ENCODE results near the gene CHD9NB. TPM values are rescaled to one million over a fixed set of nuclear protein-coding genes. Genes with fewer than 3 reads are reported as not detected.

CHD9NB gene
- 0.52 and 6.6 TPM in 2 replicates for total RNA-seq

DNA sequence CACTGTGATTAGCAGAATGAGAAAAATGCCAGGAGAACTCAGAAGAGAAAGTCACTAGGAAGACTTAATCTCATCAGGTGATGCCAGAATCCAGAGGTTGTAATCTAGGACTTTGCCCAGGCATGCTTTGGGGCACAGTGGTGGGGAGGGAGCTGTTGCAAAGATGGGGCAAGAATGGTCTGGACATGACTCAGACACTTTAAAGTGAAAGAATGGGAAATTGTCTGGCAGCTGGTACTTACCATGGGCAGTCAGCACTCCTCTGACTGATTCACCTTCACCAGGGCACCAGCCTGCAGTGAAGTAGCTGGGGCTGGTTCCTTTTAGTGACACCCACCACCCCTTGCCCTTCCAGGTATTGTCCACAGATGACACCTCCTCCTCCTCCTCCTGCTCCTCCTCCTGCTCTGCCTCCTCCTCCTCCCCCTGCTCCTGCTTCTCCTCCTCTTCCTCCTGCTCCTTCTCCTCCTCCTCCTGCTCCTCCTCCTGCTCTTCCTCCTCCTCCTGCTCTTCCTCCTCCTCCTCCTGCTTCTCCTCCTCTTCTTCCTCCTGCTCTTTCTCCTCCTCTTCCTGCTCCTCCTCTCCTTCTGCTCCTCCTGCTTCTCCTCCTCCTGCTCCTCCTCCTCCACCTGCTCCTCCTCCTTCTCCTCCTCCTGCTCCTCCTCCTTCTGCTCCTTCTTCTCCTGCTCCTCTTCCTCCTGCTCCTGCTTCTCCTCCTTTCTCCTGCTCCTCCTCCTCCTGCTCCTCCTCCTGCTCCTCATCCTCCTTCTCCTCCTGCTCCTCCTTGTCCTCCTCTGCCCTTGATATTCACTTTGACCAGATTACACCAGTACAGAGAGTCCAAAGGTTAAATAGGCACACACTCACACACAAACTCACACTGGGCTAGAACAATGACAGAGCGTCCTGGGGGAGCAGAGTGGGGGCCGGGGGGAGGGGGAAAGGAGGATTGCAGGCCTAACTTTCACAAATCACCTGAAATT lies at the start of gene CHD9NB:
Gene CHD9NB (minus strand): TSS at position 379 of the 983 bp plus-strand sequence. CDS start 8,739 bp downstream, outside the sequence.
- DNase-seq (ENCODE audit: low read depth): peak; percentile 98

DNA sequence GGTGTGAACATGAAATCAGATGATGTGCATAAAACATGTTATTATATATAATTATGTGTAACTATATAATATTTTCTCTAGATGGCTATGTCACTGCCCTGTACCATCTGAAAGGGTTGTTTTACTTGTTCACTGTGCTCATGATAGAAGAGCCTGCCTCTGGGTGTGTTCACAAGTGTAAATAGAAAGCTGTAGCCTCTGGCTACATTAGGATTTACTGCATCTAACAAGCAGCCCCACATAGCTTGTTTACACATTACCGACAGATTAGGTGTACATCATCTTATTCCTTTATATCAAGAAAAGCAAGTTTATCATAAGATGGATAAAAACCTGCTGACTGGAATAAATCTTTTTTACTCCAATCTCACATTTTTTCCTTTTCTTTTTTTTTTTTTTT lies 48.2 kb upstream of the CHD9NB start:
- peak; percentile 23 for DNase-seq (ENCODE audit: low read depth)

DNA sequence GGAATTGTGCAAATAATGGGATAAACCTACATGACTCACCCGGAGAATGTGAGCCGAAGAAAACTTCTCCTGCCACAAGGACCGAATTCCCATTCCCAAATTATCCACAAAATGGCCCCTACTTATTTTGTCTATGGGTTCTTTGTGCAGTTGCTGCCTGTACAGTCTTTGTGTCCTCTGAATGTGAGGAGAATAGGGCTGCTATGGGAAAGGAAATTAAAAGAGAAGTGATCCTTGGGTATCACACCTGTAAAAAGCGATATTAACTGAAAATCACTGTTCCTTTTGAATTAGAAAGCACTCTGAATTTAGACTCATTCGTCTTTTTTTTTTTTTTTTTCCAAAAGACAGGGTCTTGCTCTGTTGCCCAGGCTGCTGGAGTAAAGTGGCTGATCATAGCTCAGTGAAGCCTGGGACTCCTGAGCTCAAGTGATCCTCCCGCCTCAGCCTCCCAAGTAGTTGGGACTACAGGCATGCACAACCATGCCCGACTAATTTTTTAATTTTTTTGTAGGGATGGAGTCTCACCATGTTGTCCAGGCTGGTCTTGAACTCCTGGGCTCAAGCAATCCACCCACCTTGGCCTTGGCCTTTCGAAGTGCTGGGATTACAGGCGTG lies 47.5 kb upstream of the CHD9NB start:
- DNase-seq (ENCODE audit: low read depth): no peak

DNA sequence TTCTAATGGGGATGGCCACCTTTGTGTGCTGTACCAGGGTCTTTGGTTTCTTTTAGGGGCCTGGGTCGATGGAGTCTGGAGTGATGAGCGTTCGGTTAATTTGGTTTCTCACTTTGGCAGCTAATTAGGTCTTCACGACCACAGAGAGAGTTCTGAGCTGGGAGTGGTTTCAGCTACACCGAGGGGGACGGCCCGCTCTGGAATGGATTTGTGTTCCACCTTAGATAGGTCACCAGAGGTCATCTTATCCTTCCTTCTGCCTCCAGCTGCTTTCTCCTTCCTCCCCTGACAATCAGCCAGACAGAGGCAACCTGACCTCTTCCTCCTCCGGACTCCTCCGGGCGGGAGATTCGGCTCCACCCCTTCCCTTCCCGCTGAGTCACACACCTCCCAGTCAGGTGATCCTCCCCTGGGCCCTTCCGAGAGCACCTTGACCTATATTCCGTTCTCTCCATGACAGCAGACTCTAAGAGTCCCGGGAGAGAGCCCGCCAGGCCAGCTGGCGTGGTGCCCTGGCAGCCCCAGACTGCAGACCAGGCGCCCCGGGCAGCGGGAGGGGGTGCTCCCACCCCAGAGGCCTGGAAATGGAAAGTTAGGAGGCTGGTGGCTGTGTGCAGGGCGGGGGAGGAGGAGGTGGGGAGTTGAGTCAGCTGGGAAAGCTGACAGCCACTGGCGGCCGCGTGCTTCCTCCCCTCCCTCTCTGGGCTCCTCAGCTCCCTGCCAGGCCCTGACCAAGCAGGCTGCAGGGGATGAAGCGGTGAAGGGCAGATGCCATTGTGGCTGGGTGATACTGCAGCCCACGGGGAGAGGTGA lies 46.8 kb upstream of the CHD9NB start:
- peak; percentile 96 for DNase-seq (ENCODE audit: low read depth)

DNA sequence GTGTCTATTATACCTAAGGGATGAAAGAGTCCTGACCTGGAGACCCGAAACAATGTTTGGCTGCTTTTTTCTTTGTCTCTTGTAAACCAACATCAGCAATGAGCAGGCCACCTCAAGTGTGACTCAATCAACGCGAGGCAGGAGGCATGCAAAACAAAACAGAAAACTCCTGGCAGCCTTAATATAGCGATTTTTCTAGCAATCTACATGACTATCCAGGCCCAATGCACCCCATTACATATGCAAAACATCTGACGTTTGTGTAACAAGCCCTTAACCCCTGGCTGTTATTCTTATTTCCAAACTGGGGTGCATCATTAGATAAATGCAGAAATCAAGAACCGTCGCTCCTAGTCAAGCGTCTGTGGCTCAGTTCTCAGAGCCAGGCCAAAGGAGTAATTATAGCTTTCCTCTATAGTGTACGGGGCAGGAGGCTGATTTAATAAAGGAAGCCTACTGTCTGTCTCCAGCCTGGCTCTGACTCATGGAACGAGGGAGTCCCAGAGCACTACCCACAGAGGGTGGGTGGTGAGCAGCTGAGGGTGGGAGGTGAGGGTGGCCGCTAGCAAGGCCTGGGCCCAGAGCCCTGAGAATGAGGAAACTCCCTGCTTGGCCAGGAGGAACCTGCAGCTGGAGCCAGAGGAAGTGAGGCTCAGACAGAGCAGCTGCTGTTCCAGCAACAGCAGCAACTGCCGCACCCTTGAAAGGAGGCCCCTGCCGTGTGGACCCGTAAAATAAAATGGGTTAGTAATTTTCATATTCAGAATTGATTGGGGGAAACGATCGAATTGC lies 46.0 kb upstream of the CHD9NB start:
- peak; percentile 88 for DNase-seq (ENCODE audit: low read depth)

DNA sequence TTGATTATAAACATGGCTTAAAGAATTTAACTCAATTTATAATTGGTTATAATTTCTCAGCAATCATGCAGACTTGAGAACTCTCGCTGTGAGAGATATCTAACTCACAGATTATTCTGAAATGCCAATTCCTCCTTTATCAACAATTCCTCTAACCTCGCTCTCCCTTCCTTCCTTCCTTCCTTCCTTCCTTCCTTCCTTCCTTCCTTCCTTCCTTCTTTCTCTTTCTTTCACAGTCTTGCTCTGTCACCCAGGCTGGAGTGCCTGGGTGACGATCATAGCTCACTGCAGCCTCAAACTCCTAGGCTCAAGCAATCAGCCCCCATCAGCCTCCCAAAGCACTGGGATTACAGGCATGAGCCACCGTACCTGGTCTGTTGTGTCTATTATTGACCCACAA lies 44.5 kb upstream of the CHD9NB start:
- no peak for DNase-seq (ENCODE audit: low read depth)

DNA sequence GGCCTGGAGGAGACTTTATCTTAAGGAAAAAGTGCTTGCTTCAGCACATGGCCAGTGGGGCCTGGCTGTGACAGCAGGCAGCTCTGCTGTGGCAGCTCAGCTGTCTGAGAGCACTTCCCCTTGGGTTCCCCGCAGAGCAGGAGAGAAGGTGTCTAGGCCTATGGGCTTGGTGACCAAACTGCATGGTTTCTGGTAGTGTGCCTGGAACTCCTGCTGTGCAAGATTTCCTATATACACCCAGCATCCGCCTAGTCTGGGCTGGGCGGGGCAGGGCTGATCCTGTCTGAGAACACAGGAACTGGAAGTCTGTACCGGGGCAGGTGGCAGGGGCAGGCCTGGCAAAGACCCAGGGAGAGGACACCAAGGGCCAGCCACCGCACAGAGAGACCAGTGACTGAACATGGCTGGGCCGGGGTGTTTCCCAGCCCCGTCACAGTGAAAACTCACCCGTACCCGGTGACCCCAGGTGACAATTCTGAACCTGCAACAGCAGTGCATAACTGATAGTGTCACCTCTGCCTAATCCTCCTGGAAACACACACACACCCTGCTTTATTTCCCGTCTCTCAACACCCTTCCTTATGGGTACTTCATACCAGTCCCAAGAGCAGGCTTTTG lies 41.4 kb upstream of the CHD9NB start:
- no peak for DNase-seq (ENCODE audit: low read depth)

DNA sequence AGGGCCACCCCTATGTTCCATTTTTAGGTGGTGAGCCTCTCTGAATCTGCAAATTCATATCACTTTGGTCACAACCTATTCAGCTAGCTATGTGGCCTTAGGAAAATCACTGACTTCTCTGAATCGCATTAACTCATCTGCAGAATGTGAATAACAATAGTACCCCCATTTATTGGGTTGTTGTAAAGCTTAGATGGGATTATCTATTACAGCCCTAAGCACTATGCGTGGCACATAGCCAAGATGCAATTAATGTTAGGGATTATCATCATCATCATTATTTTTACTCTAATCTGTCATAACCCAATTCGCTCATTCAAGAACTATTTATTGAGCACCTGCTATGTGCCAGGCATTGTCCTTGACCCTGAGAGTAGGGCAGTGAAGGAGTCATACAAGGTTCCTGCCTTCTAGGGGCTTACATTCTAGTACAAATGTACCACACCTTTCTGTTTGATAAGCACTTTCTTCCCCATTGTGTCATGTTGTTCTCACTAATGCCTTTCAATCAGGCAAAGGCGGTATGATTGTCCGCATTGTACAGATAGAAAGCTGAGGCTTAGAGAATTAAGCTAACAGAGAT lies 40.6 kb upstream of the CHD9NB start:
- no peak for DNase-seq (ENCODE audit: low read depth)

DNA sequence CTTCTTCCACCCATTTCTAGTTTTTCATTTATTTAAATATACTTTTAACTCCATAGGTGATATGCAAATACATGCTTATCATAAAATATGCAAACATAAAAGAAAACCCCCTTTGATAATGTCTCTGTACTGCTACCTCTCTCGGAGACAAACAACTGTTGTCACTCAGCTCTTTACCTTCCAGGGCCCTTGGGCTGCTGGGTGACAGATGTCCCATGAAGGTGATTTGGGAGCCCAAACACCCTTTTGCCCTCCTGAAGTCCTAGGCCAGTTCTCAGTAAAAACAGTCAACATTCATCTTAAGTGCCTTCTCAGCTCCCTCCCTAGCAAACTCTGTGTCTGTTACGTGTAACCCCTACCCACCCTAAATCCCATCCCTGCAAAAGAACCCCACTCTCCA lies 39.6 kb upstream of the CHD9NB start:
- DNase-seq (ENCODE audit: low read depth): no peak

DNA sequence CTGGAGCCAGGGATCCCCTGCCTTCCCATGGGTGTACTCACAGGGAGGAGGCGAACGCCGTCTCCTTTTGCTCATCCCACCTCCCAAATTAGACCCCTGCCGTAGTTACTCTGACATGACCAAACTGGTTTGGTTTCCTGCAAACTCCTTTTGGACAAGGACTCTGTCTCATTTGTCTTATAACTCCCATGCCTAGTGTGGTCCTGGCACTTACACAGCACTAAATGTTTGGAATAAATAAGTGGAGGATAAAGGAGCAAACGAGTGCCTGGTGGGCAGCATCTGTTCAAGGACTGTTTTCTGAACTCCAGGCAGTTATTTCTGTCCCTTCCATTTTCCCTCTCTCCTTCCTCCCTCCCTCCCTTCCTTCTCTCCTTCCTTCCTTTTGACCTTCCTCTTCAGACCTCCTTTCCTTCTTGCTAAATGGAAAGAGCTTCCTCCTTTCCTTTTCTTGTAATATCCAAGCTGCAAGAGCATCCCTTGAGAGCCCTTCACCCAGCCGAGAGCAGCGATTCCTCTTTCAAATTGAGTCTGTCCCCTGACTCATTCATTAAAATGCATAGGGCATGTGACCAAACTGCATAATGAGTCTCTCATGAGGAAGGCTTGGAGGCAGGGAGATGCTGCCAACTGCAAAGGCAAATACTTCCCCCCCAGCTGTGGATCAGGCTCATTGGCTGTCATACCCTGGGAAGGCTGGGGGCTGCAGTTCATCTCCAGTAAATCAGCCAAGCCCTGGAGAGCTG lies 38.9 kb upstream of the CHD9NB start:
- DNase-seq (ENCODE audit: low read depth): peak; percentile 91

DNA sequence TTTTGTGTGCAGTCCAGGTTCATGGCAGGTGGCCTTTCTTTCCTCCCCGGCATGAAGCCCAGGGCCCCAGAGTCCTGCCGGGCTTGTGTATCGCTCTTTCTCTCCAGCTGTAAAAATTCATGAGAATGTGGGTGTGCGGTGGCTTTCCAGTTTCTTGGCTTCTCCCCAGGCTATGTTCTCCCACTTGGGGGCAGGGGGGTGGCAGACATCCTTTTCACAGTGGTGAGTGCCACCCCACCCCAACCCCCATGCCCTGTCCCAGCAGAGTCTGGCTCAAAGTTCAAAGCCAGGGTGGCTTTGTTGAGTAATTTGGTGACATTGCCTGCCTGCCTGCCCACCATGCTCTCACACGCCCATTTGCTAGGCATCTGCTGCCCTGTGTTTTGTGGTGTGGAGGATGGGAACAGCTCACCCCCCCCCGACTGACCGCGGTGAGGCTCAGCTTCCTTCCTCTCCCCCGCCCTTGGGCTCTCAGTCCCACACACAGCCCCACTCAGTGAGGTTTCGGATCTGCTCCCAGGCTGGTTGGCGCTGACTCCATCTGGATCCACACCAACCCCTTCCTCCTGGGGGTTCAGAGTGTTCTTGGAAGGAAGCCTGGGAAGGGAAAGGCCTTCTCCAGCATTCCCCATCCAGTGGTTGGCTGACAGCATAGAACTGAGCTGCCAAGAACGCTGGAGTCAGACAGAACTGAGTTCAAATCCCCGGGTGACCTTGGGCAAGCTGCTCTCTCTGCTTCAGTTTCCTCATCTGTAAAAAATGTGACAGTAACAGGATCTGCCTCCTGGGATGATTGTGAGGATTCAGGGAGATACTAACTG lies 38.1 kb upstream of the CHD9NB start:
- peak; percentile 86 for DNase-seq (ENCODE audit: low read depth)

DNA sequence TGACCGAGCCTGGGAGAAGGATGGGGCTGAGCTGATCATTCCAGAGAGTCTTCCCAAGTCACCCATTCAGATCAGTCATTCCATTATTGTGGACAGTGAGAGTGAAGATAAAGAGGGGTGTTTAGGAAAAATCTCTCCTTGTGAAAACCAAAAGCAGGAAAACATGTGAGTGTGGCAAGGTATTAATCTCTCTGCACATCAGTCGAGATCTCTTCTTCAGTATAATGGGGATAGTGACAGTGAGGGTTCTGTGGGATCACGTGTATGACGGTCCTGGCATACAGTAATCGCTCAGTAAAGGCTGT lies 37.5 kb upstream of the CHD9NB start:
- no peak for DNase-seq (ENCODE audit: low read depth)

DNA sequence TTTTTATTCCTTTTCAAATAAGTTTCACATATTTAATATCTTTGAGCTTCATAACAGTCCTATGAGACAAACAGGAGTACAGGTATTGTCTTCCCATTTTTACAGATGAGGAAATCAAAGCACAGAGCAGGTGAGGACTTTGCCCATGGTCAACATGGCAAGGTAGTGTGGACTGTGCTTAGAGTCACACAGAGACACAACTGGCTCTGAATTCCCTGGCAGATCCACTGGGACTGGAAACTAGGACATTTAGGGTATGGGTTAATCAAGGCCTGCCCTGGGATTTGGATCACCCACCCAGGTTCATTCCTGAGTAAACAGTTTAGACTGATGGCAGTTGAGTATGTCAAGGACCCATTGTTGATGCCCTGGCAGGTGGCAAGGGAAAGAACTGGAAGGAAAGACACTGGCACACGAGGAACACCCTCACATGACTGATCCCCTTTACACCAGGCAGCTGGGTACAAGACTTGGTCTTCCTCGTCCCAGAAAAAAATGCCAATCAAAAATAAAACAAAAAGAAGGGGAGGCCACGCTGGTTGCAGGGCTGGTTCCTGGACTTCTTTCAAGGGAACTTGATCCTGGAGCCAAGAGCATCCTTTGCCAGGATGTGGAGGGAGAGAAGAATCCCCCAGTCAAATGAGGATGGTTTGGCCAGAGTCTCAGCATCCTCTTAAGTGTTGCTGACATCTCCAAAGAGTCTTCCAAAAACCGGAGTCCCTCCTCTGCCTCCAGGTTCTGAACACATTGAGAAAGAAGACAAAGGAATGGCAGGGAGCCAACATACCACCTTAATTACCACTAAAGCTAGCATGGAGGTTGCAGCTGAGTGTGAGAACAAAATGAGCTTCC lies 37.0 kb upstream of the CHD9NB start:
- DNase-seq (ENCODE audit: low read depth): peak; percentile 46

DNA sequence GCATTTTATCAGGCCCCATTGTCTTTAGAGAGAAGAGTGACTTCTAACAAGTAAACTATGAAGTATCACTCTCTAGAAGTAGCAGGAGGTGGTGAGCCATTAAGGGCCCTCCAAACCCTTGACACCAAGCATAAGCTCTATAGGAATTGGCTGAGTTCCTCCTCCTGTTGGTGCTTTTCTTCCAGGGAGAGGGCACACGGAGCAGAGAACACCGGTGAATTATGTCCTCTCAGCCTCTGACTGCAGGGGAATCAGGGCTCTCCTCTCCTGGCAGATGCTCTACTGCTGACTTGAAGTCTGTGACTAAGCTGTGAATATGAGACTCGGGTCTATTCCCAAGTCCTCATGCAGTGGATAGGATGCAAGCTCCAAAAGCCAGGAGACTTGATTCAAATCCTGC lies 34.4 kb upstream of the CHD9NB start:
- no peak for DNase-seq (ENCODE audit: low read depth)

DNA sequence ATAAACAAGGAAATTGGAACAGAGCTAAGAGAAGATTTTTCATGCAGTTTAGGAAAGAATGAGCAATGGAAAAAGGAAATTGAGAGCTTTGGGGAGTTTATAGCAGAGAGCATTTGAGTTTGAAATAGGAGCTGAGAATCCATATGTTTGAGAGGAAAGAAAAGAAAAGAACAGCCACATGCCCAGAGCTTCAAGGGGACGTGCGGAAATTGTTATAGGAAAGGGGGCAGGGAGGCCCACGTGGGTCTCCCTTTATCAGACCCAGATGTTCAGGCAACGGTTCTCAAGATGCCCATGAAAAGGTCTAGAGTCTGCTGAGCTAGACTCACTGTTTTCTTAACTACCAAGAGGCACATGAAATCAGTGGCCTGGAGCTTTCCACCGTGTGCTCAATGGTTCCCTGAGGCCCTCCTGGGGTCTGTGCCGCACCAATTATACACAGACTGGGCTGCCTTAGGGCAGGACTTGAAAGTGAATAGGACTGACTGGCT lies 33.3 kb upstream of the CHD9NB start:
- no peak for DNase-seq (ENCODE audit: low read depth)

DNA sequence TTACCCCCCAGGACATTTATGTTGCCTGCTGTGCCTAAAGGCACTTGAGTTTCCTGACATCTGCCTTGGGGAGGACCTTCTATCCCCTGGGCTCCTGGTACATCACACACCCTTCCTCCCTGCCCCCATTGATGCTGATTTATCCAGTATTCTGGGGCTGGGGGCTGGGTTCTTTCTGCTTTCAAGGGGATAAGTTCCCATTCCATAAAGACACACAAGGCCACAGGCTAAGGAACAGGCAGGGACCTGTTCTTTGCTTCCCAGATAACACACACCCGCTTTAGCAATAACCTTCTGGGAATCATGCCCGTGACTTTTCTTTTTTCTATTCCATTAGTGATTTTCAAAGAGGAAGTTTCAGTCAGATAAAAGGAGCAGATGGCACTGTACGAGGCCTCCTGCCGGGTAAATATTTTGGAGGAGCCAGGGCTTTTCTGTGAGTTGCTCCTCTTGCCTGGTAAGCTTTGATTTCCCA lies 32.7 kb upstream of the CHD9NB start:
- DNase-seq (ENCODE audit: low read depth): no peak

DNA sequence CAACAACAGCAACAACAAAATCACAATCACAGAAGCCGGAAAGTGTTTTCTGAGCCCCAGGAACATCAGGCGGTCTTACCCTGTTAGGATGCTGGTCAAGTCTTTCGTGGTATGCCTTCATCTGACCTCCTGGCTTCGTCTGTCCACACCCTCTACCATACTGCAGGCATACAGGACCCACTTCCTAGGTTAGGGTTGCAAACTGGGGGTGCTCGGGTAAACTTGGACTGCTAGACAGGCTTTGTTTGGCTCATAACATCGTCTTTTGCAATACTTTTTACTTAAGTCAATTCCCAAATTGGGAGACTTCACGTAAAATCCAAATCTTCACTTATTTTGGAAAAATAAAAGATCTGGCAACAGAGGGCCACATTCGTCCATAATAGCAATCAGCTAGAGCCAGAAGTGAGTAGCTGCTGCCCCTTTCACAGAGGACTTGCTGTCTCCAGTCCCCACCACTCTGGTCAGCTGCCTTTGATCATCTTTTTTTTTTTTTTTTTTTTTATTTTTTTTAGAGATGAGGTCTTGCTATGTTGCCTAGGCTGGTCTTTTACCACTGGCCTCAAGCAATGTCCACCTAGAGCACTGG lies 32.1 kb upstream of the CHD9NB start:
- no peak for DNase-seq (ENCODE audit: low read depth)

All from renal cortical epithelial cell (primary cell).